NCI-H2171 treated with DMSO at 0.1 percent for 48 hours (cell line): ENCODE data around the gene ARID3B.
"Not testable (repeated sequence)": the region's sequence is repeated elsewhere in the genome, so short reads cannot be mapped to it uniquely, and the experiment has no call there.

Source experiments
- DNase-seq: peaks from one replicate; lab custom pipeline; 2025; lab: John Stamatoyannopoulos, UW

Gene ARID3B

DNA sequence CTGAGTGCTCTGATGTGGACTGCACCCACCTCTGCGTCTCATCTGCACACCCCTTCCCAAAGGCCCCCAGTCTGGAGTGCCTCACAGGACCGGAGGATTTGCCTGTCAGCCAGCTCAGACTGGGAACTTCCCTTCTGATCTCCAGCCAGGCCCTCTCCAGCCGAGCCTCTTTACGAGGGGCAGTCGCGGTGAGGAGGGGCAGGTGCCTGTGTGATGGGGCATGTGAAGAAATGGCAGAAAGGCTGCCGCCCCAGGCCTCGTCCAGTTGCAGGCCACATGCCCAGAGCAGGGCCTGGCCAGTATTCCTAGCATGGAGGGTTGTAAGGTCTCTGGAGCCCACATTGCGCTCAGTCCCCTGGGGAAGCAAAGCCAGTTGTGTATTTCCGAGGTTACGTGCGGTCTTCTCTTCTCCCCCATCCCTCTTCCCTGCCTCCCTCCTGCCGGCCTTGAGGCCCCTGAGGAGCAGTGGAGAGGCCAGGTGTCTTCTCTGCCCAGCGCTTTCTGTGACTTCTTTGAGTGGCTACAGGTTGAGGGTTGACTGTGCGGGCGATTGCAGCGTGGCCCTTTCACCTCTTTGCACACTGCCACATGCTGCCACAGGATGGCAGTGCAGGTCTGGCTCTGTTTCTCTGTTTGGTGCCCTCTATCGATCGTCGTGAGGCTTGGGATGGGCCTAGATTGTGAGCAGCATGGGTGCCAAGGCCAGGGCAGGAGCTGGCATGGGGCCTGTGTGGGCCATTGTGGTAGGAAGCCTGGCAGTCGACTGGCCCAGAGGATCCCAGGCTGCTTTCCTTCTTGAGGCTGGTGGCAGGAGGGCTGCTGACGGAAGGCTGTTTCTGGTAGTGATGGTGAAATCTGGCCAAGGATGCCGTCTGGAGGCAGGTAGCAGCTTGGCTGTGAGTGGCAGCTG lies 79.9 kb downstream of the ARID3B start:
- peak; percentile 79 for DNase-seq

DNA sequence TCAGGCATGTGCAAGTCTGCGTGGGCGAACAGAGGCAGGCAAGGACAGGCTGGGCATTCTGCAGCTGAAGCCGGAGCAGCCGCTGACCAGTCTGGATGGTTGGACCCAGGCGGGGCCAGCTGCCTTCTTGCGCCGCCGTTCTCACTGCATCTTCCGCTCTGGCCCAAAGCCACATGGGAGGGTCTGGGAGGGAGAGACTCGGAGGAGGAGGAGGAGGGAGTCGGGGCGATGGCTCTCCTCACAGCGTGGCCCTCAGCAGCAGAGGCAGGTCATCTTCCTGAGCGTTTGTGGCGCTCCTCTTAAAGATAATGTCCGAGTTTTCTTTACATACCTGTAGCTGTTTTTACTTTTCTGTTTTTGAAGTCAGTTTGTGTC lies 80.5 kb downstream of the ARID3B start:
- no peak for DNase-seq

DNA sequence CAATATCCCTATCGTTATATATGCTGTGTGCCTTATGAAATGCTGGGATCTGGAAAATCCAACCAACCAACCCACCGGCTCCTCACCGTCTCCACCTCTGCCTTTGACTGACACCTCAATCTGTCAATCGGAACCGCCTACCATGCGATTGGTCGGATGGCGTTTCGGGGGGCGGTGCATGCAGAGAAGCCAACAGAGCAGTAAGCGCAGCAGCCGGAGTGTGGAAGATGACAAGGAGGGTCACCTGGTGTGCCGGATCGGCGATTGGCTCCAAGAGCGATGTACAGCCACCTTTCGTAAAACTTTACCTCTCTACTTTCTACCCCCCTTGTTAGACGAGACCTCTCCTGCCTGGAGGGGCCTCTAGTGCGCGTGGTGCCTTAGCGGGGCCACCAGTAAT lies 80.9 kb downstream of the ARID3B start:
- DNase-seq: no peak

DNA sequence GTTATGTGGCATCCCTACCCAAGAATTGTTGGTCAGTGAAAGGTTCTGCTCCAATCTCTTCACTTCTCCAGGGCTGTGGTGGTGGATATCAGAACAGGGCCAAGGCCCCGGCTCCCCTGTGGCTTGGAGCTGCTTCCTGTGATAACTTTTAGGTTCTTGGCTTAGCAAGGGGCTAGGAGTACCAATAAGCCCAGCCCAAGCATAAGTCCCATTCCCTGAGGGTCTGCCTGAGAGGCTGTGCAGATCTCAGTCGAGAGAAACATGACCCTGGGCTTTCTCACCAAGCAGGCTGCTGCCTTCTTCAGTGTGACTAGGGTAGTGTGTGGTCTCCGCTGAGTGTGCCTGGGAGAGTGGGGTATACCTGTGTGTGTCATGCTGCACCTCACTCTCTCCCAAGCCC lies 81.7 kb downstream of the ARID3B start:
- no peak for DNase-seq

DNA sequence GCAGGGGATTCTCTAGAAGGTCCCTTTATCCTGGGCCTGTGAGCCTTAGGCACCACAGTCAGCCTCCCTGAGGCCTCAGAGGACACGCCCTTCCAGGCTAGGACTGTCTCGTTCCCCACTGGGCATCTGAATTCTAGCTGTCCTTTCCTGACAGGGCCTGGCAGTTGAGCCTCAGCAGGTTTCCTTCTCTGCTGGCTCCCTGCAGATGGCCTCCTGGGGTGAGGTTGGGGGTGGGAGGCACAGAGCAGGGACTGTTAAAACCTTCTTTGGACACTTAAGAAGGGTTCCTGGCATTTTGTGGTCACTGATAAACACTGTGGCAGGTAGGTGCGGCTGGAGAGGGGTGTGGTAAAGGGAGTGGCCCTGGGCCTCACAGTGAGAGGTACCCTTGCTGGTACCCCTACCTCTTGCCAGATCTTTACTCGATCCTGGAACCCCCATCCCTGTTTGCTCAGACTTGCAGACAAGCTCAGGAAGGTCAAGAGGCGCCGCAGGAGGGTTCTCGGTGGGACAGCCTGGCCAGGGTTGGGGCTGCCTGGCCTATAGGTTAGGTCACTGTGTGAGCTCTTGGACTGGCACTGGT lies 83.1 kb downstream of the ARID3B start:
- DNase-seq: no peak

DNA sequence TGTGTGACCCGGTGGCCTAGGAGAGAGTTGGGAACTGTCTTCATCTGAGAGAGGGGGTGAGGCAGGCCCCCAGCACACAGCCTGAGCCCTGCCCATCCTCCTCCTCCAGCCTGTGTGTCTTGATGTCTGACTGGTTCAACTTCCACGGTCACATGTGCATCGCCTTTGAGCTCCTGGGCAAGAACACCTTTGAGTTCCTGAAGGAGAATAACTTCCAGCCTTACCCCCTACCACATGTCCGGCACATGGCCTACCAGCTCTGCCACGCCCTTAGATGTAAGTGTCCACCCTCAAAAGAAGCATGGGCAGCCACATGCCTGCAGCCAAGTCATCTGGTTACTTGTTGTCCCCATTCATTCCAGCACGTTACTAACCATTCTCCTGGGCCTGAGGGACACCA lies 84.7 kb downstream of the ARID3B start:
- no peak for DNase-seq

DNA sequence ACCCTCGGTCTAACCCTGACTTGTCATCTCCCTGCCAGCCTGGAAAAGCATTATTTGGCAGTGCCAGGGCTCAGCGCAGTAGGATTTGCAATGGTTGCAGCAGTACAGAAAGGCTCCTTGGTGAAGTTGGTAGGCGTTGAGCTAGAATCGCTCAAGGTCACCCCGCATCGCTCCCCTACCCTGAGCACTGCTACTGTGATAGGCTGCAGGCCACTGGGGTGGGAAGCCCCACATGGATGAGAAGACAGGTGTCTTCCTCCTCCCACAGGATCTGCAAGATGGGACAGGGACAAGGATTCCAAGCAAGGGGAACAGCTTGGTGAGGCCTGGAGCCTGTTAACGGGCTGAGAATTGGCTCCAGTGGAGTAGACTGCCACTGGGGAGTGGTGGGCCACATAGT lies 85.3 kb downstream of the ARID3B start:
- no peak for DNase-seq

DNA sequence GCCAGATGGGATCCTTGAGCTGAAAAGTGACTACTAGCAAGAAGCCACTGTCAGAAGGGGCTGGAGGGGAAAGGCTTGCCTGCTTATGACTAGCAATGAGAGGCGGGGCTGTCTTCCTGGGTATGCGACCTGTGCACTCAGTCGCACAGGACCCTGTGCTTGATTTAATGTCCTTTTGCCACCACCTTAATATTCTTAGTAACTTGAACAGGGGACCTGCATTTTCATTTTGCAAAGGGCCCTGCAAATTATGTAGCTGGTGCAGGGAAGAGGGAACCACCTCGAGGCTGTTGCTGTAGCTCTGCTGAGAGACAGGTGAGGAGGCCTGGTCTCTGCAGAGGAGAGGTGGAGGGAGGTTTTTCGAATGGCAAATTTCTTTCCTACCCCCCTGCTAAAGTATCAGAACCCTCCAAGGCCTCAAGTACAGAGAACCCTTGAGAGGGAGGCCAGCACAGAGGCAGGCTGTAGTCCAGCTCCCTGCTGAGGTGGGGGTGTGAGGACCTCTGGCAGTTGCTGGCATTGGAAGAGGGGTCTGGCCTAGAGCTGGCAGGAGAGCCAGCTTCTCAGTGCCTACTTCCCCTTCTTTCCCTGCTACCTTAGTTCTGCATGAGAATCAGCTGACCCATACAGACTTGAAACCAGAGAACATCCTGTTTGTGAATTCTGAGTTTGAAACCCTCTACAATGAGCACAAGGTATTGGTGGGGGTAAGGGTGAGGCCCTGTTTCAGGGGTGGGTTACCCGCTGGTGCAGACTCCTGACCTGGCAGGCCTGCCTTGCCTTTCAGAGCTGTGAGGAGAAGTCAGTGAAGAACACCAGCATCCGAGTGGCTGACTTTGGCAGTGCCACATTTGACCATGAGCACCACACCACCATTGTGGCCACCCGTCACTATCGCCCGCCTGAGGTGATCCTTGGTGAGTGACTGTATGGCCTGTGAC lies 86.0 kb downstream of the ARID3B start:
- no peak for DNase-seq

DNA sequence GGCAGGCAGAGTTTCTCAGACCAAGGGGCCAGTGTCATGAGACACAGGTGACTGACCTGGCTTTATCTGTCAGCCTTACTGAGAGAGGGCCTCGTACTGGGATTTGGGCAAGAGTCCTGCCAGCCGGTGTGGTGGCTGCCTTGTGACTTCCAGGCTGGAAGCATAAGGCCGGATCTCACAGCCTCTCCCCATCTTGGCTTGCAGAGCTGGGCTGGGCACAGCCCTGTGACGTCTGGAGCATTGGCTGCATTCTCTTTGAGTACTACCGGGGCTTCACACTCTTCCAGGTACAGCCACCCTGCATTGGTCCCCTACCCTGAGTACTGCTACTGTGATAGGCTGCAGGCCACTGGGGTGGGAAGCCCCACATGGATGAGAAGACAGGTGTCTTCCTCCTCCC lies 86.7 kb downstream of the ARID3B start:
- DNase-seq: no peak

DNA sequence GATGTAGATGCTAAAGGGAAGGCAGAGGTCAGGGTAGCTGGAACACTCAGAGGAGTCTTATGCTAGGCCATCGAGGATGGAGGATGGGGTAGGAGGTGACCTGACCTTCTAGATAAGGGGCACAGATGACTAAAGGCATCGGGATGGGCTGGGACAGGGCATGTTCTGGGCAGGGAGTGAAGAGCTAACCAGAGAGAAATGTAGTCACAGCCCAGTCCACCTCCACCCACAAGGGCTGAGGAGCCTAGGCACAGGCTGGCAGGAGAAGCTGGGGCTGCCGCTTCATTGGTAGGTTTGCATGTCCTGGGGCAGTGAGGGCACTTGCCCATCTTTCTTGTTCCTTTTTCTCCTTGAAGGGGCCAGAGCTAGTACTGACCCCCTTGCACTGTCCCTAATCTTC lies 87.2 kb downstream of the ARID3B start:
- no peak for DNase-seq

DNA sequence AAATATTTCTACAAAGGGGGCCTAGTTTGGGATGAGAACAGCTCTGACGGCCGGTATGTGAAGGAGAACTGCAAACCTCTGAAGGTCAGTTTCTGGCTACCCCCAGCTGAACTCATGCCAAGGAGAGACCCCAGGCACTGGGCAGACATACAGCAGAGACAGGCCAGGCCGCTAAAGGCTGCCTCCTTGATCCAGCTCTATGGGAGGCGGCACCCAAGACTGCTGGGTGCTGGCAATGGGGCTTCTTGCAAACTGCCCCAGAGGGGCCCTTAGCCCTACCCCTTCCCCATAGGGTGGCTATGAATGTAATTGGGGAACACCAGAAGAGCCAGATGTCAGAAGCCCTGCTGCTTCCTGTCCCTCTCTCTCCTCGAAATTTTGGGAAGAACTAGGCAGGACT lies 87.9 kb downstream of the ARID3B start:
- DNase-seq: no peak

DNA sequence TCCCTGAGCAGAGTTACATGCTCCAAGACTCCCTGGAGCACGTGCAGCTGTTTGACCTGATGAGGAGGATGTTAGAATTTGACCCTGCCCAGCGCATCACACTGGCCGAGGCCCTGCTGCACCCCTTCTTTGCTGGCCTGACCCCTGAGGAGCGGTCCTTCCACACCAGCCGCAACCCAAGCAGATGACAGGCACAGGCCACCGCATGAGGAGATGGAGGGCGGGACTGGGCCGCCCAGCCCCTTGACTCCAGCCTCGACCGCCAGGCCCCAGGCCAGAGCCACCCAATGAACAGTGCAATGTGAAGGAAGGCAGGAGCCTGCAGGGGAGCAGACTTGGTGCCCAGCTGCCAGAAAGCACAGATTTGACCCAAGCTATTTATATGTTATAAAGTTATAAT lies 88.7 kb downstream of the ARID3B start:
- not testable (repeated sequence) for DNase-seq

DNA sequence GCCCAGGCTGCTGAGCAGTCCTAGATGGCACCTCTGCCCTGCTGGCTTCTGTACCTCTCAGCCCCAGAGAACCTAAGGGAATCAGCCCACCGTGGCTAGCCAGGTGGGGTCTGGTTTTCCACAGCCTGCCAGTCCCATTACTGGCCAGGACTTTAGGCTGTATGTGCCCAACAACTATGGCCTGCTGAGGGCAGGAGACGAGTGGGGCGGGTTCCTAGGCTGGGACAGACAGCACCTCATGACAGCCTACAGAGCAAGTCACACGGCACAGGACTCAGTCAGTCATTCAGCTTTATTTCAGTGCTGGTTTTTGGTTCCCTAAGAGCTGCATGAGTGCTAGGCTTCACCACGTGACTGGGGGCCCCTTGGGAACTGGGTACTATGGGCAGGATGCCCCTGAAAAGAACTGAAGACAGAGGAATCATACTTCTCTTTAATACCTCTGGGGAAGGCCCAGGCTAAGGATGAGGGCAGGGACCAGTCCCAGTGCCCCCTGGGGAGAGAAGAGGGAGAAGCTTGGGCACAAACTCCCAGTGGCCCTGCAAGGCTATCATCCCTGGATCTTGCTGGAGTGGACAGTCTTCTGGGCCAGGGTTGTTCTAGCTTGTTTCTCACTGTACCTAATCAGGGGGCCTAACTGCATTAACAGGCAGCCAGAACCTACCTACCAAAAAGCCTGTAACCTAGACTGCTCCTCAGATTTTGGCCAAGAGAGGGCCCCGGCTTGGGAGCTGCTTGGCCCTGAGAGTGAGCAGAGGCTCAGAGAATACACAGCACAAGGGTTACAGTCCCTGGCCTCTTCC lies 89.5 kb downstream of the ARID3B start:
- DNase-seq: peak; percentile 27

DNA sequence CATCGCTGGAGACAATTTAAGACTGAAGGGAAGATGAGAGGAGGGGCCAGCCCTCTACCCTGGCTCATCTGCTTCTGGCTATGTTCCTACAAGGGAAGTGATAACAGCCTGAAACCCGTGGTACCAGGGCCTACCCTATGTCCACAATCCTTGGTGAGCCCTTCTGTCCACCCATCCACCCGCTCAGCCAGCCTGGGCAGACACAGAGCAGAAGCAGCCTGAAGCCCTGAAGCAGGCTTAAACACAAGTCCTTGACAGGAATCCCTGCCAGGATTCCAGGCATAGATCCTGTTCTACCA lies 90.0 kb downstream of the ARID3B start:
- no peak for DNase-seq

DNA sequence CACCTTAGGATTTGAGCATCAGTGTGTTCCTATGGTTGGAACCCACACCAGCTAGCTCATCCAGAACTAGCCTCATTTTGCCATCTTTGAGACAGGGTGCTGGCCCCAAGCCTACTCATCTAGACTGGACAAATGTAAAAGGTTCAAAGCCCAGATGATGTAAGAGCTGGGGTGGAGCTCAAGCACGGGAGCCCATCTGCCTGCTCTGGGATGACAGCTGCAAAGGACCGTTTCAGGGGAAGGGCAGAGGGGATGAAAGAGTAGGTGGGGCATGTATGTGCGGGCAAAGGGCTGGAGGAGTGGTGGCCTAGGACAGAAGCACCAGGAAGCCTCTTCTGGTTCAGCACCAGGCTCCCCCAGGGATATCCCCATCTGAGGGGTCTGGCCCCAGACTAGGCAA lies 90.4 kb downstream of the ARID3B start:
- no peak for DNase-seq

DNA sequence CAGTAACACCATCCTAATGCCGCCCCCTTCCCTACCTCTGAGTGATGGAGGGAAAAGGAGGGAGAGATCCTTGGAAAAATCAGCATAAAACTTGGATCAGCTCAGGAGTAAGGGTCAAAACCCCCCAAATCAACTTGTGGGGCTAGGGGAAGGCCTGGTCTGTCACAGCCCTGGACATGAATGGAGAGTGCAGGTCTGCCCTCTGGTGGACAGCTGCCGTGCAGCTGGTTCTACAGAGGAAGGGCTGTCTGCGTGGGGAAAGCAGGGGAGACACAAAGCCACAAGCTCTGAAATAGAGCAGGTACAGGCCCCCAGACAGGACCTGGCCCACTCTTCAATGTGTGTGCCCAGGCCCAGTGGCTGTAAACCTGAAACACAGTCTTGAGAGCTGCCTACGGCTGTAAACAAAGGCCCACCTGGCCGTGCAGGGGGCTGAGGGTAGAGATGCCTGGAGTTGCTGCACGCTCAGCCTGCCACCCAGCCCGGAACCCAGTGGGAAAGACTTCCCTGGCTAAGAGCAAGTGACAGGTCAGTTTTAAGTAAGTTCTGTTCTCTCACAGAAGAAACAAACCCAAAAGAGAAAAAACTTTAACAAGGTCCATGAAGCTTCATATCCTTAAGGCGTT lies 91.0 kb downstream of the ARID3B start:
- DNase-seq: peak; percentile 17

DNA sequence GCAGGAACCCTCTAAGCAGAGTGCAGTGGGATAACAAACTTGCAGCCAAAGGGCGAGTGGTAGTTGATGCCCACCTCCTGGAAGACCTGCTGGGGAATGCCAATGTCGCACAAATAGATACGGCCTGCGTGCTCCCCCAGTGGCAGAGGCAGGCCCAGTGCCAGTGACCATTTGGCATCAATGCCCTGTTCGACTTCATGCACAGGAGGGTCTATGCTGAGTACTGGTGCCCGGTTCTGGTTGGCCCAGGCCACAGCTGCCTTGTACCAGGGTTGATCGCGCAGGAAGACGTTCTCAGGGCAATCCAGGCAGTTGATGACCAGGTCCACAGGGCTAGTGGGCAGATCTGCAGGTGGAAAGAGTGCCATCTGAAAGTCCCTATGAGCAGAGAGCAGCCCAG lies 91.6 kb downstream of the ARID3B start:
- no peak for DNase-seq

DNA sequence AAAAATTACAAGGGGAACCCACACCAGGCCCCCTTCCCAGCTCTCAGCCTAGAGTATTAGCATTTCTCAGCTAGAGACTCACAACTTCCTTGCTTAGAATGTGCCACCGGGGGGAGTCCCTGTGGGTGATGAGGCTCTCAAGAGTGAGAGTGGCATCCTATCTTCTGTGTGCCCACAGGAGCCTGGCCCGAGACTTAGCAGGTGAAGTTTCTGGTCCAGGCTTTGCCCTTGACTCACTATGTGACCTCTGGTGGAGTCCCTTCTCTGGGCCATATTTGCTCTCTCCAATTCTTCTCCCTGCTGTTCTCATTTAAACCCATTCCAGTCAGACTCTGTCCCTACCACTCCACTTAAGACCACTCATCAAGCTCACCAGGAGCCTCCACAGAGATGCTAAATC lies 92.8 kb downstream of the ARID3B start:
- DNase-seq: no peak

DNA sequence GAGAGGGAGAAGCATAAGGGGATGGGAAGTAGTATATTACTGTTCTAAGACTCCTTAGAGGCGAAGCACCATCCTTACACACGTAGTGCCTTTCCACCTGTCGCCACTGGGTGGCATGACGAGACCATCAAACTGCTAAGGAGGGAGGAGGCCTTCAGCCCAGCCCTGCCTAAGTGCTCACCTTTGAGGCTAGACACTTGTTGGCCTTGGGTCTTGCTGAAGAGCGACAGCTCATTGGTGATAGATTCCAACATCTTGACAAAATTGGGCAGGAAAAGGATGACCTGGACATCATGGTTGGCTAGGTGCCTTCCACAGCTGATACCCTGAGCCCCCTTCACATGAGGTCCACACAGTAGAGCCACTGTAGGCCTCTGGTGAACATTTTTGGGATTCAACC lies 94.2 kb downstream of the ARID3B start:
- DNase-seq: peak; percentile 70

DNA sequence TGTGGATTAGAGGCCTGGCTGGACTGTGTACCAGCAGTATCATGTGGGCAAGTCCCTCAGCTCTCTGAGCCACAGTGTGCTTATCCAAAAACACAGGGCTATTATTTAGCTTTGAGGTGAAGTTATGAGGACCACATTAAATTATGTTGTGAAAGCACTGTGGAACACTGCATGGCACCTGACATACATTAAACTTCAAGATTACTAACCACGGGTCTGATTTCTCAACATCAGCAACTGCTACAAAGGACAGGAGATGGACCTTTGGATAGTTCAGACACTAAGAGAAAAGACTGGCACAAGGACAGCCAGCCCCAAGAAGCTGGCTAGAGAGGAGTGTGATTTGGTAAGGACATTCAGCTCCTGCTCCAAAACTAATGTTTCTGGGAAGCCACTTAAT lies 96.0 kb downstream of the ARID3B start:
- no peak for DNase-seq

DNA sequence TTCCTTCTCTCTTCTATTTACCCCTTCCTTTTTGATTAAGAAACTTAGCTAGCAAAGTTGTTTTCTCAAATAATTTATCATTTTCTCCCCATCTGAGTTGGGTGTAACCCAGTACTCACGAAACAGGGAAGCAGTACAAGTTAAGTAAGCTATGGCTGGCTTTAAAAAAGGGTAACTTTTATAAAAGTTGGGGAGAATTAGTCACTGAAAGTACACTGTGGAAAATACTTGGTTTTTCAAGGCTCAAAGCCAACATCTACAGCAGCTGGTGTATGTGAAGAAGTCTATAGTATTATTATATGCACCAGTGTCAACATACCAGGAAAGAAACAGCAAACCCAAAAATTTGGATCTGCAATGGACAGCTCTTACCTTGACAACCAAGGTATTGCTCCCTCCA lies 100.1 kb downstream of the ARID3B start:
- DNase-seq: no peak

DNA sequence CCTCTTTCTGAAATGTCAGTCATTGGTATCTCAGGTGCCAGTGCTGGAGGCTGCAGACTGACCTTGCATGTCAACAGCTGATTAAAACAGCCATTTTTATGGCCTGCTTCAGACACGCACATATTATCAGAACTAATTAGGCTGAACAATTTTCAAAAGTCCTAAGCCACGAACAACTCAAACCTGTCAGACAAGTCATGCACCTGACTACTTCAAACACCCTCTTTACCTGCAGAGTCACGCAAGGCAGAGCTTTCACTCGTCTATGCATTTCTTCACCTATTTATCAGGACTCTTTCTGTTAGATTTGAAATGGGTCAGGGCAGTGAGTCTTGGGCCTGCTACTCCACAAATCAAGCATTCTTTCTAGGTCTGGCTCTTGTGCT lies 101.3 kb downstream of the ARID3B start:
- DNase-seq: no peak
